Lower leg skin (tissue), 3 donors: ENCODE data around the gene SLC22A4.

Source experiments
- POLR2A ChIP-seq, 2 donors: fragments of 450-650 bp; IDR thresholded peaks; one replicate each; pipeline ENCODE4 v1.6.1; 2016 to 2017; ENCODE audit warnings: antibody characterized with exemption in 2 of 2, mild to moderate bottlenecking in 1 of 2, moderate library complexity in 1 of 2
- TF ChIP-seq, protein P1 (sequence below), 3 donors: fragments of 450-650 bp; IDR thresholded peaks; one replicate each; pipeline ENCODE4 v1.5.1; 2016; ENCODE audit warnings: antibody characterized with exemption in 3 of 3, mild to moderate bottlenecking in 3 of 3, moderate library complexity in 2 of 3

DNA sequence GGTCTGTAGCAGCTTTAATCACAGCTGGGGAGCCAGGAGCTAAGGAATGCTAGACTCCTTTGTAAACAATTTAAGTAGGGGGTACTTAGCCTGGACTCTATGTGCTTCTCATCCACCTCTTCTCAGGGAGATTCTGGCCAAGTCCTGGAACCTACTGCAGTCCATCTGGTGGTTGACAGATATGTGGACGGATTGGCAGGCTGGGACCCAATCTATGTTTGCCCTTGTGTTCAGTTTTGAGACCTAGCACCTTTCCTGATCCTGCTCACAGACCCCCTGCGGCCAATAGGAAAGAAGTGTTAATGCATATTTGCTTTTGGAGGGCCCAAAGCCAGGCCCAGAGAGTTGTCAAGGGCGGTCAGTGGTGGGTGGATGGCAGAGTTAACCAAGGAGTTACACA lies 81.8 kb downstream of the SLC22A4 start:
- TF ChIP-seq, protein P1, sequence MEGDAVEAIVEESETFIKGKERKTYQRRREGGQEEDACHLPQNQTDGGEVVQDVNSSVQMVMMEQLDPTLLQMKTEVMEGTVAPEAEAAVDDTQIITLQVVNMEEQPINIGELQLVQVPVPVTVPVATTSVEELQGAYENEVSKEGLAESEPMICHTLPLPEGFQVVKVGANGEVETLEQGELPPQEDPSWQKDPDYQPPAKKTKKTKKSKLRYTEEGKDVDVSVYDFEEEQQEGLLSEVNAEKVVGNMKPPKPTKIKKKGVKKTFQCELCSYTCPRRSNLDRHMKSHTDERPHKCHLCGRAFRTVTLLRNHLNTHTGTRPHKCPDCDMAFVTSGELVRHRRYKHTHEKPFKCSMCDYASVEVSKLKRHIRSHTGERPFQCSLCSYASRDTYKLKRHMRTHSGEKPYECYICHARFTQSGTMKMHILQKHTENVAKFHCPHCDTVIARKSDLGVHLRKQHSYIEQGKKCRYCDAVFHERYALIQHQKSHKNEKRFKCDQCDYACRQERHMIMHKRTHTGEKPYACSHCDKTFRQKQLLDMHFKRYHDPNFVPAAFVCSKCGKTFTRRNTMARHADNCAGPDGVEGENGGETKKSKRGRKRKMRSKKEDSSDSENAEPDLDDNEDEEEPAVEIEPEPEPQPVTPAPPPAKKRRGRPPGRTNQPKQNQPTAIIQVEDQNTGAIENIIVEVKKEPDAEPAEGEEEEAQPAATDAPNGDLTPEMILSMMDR (IDR thresholded peaks at IDR 0.05): no peak
- TF ChIP-seq POLR2A (IDR thresholded peaks at IDR 0.05): no peak
